Measurements from ENCODE around the gene PHLPP1. TPM values are rescaled to one million over a fixed set of nuclear protein-coding genes. Genes with fewer than 3 reads are reported as not detected.

PHLPP1 gene
- total RNA-seq, 1 donor from 2014 or later = 13.3 TPM

GRCh38 chr18:62914871-62915392 lies 199.6 kb downstream of the PHLPP1 start:
- no peak for FAIRE-seq
- Mint-ChIP-seq H3K27me3 (ENCODE audit: low read depth, unreplicated experiment) (no peaks in the 10 kb centered on the region), H3K27ac (ENCODE audit: unreplicated experiment) (no peak overlapping the region), H3K4me3 (ENCODE audit: unreplicated experiment) (no peak overlapping the region), H3K4me1 (ENCODE audit: low read depth, unreplicated experiment) (peaks cover 2% of the 10 kb centered on the region), H3K36me3 (ENCODE audit: low read depth, unreplicated experiment) (peaks cover 4% of the 10 kb centered on the region), H3K9me3 (ENCODE audit: unreplicated experiment) (no peaks in the 10 kb centered on the region)
- no peak overlapping the region for H2AFZ ChIP-seq (ENCODE audit: low read depth, low read length)
- H3K79me2 ChIP-seq (ENCODE audit: insufficient read depth, low read length) = no peaks in the 10 kb centered on the region
- no peaks in the 10 kb centered on the region for H3K27me3 ChIP-seq (ENCODE audit: insufficient read depth, low read length)
- no peak overlapping the region for H3K4me2 ChIP-seq (ENCODE audit: low read length)
- no peaks in the 10 kb centered on the region for H3K4me1 ChIP-seq (ENCODE audit: insufficient read depth, low read length)
- TF ChIP-seq EZH2 (IDR thresholded peaks at IDR 0.05; ENCODE audit: insufficient read depth, low read length) (no peak), CTCF (IDR thresholded peaks at IDR 0.05; ENCODE audit: insufficient read depth, low read depth, low read length) (no peak)
- no peak for DNase-seq (ENCODE audit: low read depth)
- H3K36me3 ChIP-seq (ENCODE audit: insufficient read depth, low read length) = no peaks in the 10 kb centered on the region
- no peak overlapping the region for H3K4me3 ChIP-seq (ENCODE audit: insufficient read depth, low read depth, low read length)
- H4K20me1 ChIP-seq (ENCODE audit: insufficient read depth, low read length) = no peaks in the 10 kb centered on the region
- no peak overlapping the region for H3K27ac ChIP-seq (ENCODE audit: low read depth, low read length)
- no peak overlapping the region for H3K9ac ChIP-seq (ENCODE audit: low read length)
- no peaks in the 10 kb centered on the region for H3K9me3 ChIP-seq (ENCODE audit: insufficient read depth, low read depth, low read length)

GRCh38 chr18:62918361-62918760 lies 203.0 kb downstream of the PHLPP1 start:
- Histone ChIP-seq H3K36me3 (ENCODE audit: insufficient read depth, low read length) (no peaks in the 10 kb centered on the region), H3K79me2 (ENCODE audit: insufficient read depth, low read length) (no peaks in the 10 kb centered on the region), H3K4me3 (ENCODE audit: insufficient read depth, low read depth, low read length) (no peak overlapping the region), H3K4me2 (ENCODE audit: low read length) (no peak overlapping the region), H3K4me1 (ENCODE audit: insufficient read depth, low read length) (no peaks in the 10 kb centered on the region), H4K20me1 (ENCODE audit: insufficient read depth, low read length) (no peaks in the 10 kb centered on the region), H2AFZ (ENCODE audit: low read depth, low read length) (no peak overlapping the region), H3K9me3 (ENCODE audit: insufficient read depth, low read depth, low read length) (no peaks in the 10 kb centered on the region), H3K27me3 (ENCODE audit: insufficient read depth, low read length) (no peaks in the 10 kb centered on the region), H3K27ac (ENCODE audit: low read depth, low read length) (no peak overlapping the region), H3K9ac (ENCODE audit: low read length) (no peak overlapping the region)
- Mint-ChIP-seq H3K4me3 (ENCODE audit: unreplicated experiment) (no peak overlapping the region), H3K9me3 (ENCODE audit: unreplicated experiment) (no peaks in the 10 kb centered on the region), H3K36me3 (ENCODE audit: low read depth, unreplicated experiment) (peaks cover 4% of the 10 kb centered on the region), H3K27ac (ENCODE audit: unreplicated experiment) (no peak overlapping the region), H3K27me3 (ENCODE audit: low read depth, unreplicated experiment) (no peaks in the 10 kb centered on the region), H3K4me1 (ENCODE audit: low read depth, unreplicated experiment) (peaks cover 2% of the 10 kb centered on the region)
- no peak for FAIRE-seq
- TF ChIP-seq EZH2 (IDR thresholded peaks at IDR 0.05; ENCODE audit: insufficient read depth, low read length) (no peak), CTCF (IDR thresholded peaks at IDR 0.05; ENCODE audit: insufficient read depth, low read depth, low read length) (no peak)
- no peak for DNase-seq (ENCODE audit: low read depth)

- DNase-seq (ENCODE audit: low read depth) = no peak
Observed at GRCh38 chr18:62919109-62919838, 203.9 kb downstream of the PHLPP1 start.

More at GRCh38 chr18:62919109-62919838, 203.9 kb downstream of the PHLPP1 start:
- no peaks in the 10 kb centered on the region for H3K9me3 ChIP-seq (ENCODE audit: insufficient read depth, low read depth, low read length)
- TF ChIP-seq EZH2 (IDR thresholded peaks at IDR 0.05; ENCODE audit: insufficient read depth, low read length) (no peak), CTCF (IDR thresholded peaks at IDR 0.05; ENCODE audit: insufficient read depth, low read depth, low read length) (no peak)
- Mint-ChIP-seq H3K4me3 (ENCODE audit: unreplicated experiment) (no peak overlapping the region), H3K27ac (ENCODE audit: unreplicated experiment) (no peak overlapping the region), H3K4me1 (ENCODE audit: low read depth, unreplicated experiment) (peaks cover 2% of the 10 kb centered on the region), H3K36me3 (ENCODE audit: low read depth, unreplicated experiment) (peaks cover 4% of the 10 kb centered on the region), H3K27me3 (ENCODE audit: low read depth, unreplicated experiment) (no peaks in the 10 kb centered on the region), H3K9me3 (ENCODE audit: unreplicated experiment) (no peaks in the 10 kb centered on the region)
- H3K36me3 ChIP-seq (ENCODE audit: insufficient read depth, low read length) = no peaks in the 10 kb centered on the region
- no peak overlapping the region for H3K4me3 ChIP-seq (ENCODE audit: insufficient read depth, low read depth, low read length)
- no peak for FAIRE-seq
- H3K27me3 ChIP-seq (ENCODE audit: insufficient read depth, low read length) = no peaks in the 10 kb centered on the region
- no peaks in the 10 kb centered on the region for H3K79me2 ChIP-seq (ENCODE audit: insufficient read depth, low read length)
- H4K20me1 ChIP-seq (ENCODE audit: insufficient read depth, low read length) = no peaks in the 10 kb centered on the region
- no peak overlapping the region for H3K9ac ChIP-seq (ENCODE audit: low read length)
- H3K27ac ChIP-seq (ENCODE audit: low read depth, low read length) = no peak overlapping the region
- no peak overlapping the region for H2AFZ ChIP-seq (ENCODE audit: low read depth, low read length)
- H3K4me2 ChIP-seq (ENCODE audit: low read length) = no peak overlapping the region
- H3K4me1 ChIP-seq (ENCODE audit: insufficient read depth, low read length) = no peaks in the 10 kb centered on the region

Measured in astrocyte (in vitro differentiated cells and primary cell).